Keratinocyte (primary cell): Measurements from ENCODE around the gene GHRH. TPM values are rescaled to one million over a fixed set of nuclear protein-coding genes. Genes with fewer than 3 reads are reported as not detected.

ENCODE experiments used
- DNase-seq: peaks from one replicate; pipeline ENCODE4 v3.0.0-alpha.2; 2011; ENCODE audit warnings: low read depth, missing footprints, low spot score
- FAIRE-seq: peaks from 2 replicates; lab custom pipeline; 2011; peaks lifted over from hg19 to GRCh38; lab: Jason Lieb, UNC
- H2AFZ ChIP-seq: 2 replicates; pipeline ENCODE4 v1.6.0; 2012; ENCODE audit warnings: low read length, control low read depth, inconsistent platforms; ENCODE audit not compliant: control insufficient read depth
- H3K27ac ChIP-seq: 2 replicates; pipeline ENCODE4 v1.5.1; 2011; ENCODE audit warnings: low read length; ENCODE audit not compliant: control insufficient read depth, insufficient read depth
- H3K27me3 ChIP-seq: 3 replicates; pipeline ENCODE4 v1.6.0; 2011; ENCODE audit warnings: low read length; ENCODE audit not compliant: control insufficient read depth, insufficient read depth; ENCODE audit errors: extremely low read depth
- H3K36me3 ChIP-seq, 2 experiments: 2 replicates in 1 of 2; 3 replicates in 1 of 2; pipeline ENCODE4 v1.5.1; 2011; ENCODE audit warnings: low read length in 2 of 2, mild to moderate bottlenecking in 1 of 2; ENCODE audit not compliant: control insufficient read depth in 2 of 2, insufficient read depth in 2 of 2; ENCODE audit errors: extremely low read depth in 1 of 2
- H3K4me1 ChIP-seq: 3 replicates; pipeline ENCODE4 v1.5.1; 2011; ENCODE audit warnings: low read length; ENCODE audit not compliant: control insufficient read depth, insufficient read depth; ENCODE audit errors: extremely low read depth
- H3K4me2 ChIP-seq: 3 replicates; pipeline ENCODE4 v1.6.0; 2011; ENCODE audit warnings: low read depth, low read length; ENCODE audit not compliant: control insufficient read depth, insufficient read depth; ENCODE audit errors: extremely low read depth
- H3K4me3 ChIP-seq, 3 experiments: fragments of 200-600 bp in 1 of 3; sonication (generic) in 1 of 3; 2 replicates in 2 of 3; 3 replicates in 1 of 3; pipeline ENCODE4 v1.5.1; 2011 to 2016; ENCODE audit warnings: low read length in 3 of 3, mild to moderate bottlenecking in 3 of 3, control low read depth in 2 of 3, inconsistent platforms in 1 of 3, low read depth in 1 of 3, mixed read lengths in 1 of 3, mixed run types in 1 of 3, moderate library complexity in 1 of 3; ENCODE audit not compliant: control insufficient read depth in 2 of 3, insufficient read depth in 2 of 3; ENCODE audit errors: extremely low read depth in 1 of 3
- H3K79me2 ChIP-seq: 2 replicates; pipeline ENCODE4 v1.6.0; 2012; ENCODE audit warnings: low read length; ENCODE audit not compliant: control insufficient read depth, insufficient read depth
- H3K9ac ChIP-seq: 3 replicates; pipeline ENCODE4 v1.6.0; 2011; ENCODE audit warnings: low read length; ENCODE audit not compliant: control insufficient read depth, insufficient read depth; ENCODE audit errors: extremely low read depth
- H3K9me1 ChIP-seq: 3 replicates; pipeline ENCODE4 v1.6.0; 2011; ENCODE audit warnings: low read length; ENCODE audit not compliant: control insufficient read depth, insufficient read depth; ENCODE audit errors: extremely low read depth
- H3K9me3 ChIP-seq: 2 replicates; pipeline ENCODE4 v1.5.1; 2012; ENCODE audit warnings: low read depth, low read length; ENCODE audit not compliant: control insufficient read depth
- H4K20me1 ChIP-seq: 3 replicates; pipeline ENCODE4 v1.6.0; 2011; ENCODE audit warnings: low read length; ENCODE audit not compliant: control insufficient read depth, insufficient read depth; ENCODE audit errors: extremely low read depth
- CTCF ChIP-seq, 3 experiments: IDR thresholded peaks in 1 of 3; conservative IDR thresholded peaks in 1 of 3; optimal IDR thresholded peaks in 1 of 3; 2 replicates in 2 of 3; 3 replicates in 1 of 3; pipeline versions ENCODE3 to v1.5.1; 2011; ENCODE audit warnings: low read length in 3 of 3, mild to moderate bottlenecking in 3 of 3, moderate library complexity in 2 of 3, control low read depth in 1 of 3, inconsistent platforms in 1 of 3; ENCODE audit not compliant: insufficient read depth in 2 of 3; ENCODE audit errors: extremely low read depth in 1 of 3
- EZH2 ChIP-seq: IDR thresholded peaks from one replicate; pipeline ENCODE4 v1.6.1; 2012; ENCODE audit warnings: inconsistent platforms, mild to moderate bottlenecking, low read length, moderate library complexity
- dilution Hi-C: fragments of 300-500 bp; cut with MboI; formaldehyde crosslinking; loops from one replicate; pipeline ENCODE4 v1.7.0; 2020; ENCODE audit warnings: low sequenced_read_pairs; ENCODE audit not compliant: extremely low pct_ligation_motif_present
- polyA plus RNA-seq, 5 experiments: library from polyadenylated mRNA; depleted of rRNA in 3 of 5; stranded (reverse) in 3 of 5; stranded (forward) in 1 of 5; unstranded in 1 of 5; fragments of >200 nt; gene quantifications; 1 replicate in 1 of 5; 2 replicates in 3 of 5; 3 replicates in 1 of 5; pipeline versions ENCODE4 v1.2.1 to v1.2.3, GENCODE V29; 2011 to 2012; ENCODE audit warnings: missing spikeins in 2 of 5, low read depth in 1 of 5, low replicate concordance in 1 of 5

The GHRH gene
- polyA plus RNA-seq, 1 donor (not counting 4 experiments of a cell fraction or from before 2014, with no cell fraction given), result not detected

DNA sequence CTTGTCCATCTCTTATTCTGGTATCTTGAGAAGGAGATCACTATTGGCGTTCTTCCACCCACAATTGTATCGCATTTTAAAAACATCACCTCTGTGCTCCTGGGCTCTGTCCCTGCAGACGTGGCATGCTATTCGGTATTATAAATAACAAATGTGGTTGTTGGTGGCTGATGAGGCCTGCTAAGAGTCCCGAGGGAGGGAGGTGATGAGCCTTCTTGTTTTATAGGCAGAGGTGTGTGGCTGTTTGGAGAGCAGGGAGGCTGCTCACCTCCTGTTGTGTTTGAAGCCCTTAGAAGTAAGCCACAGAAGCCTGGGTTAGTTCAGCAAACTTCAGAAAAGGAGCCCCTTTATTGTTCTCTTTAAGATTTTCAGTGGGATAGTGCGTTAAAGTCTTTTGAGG, 43.5 kb upstream of the GHRH start:
- no peak for FAIRE-seq
- Histone ChIP-seq H3K4me1 (no peaks in the 10 kb centered on the region), H3K9me3 (no peaks in the 10 kb centered on the region), H3K4me3 (no peak overlapping the region), H3K36me3 (peaks cover 21 to 24% of the 10 kb centered on the region in 2 experiments), H3K4me2 (no peak overlapping the region), H3K27ac (no peak overlapping the region), H3K27me3 (no peaks in the 10 kb centered on the region), H3K79me2 (peaks cover 13% of the 10 kb centered on the region), H3K9ac (no peak overlapping the region), H2AFZ (no peak overlapping the region), H3K9me1 (peaks cover under 1% of the 10 kb centered on the region), H4K20me1 (no peaks in the 10 kb centered on the region)
- DNase-seq, result no peak
- TF ChIP-seq EZH2 (no peak), CTCF (optimal IDR thresholded peaks at IDR 0.05 in 1 of 3, IDR thresholded peaks at IDR 0.05 in 1 of 3, conservative IDR thresholded peaks at IDR 0.05 in 1 of 3; ENCODE audit: extremely low read depth in 1 of 3, insufficient read depth in 2 of 3, low read length in 3 of 3) (no peak)
- dilution Hi-C loops, result no loop called here

GRCh38 chr20:37303637-37304036, 42.0 kb upstream of the GHRH start:
- Histone ChIP-seq H3K36me3 (peaks cover 26 to 28% of the 10 kb centered on the region in 2 experiments), H3K9me1 (peaks cover 6% of the 10 kb centered on the region), H3K27ac (no peak overlapping the region), H3K4me3 (no peak overlapping the region), H3K4me2 (no peak overlapping the region), H4K20me1 (no peaks in the 10 kb centered on the region), H3K4me1 (peaks cover 6% of the 10 kb centered on the region), H3K9ac (no peak overlapping the region), H3K27me3 (no peaks in the 10 kb centered on the region), H2AFZ (no peak overlapping the region), H3K9me3 (no peaks in the 10 kb centered on the region), H3K79me2 (peaks cover 21% of the 10 kb centered on the region)
- DNase-seq (no peak), FAIRE-seq (no peak)
- TF ChIP-seq EZH2, result no peak
- TF ChIP-seq CTCF (optimal IDR thresholded peaks at IDR 0.05 in 1 of 3, IDR thresholded peaks at IDR 0.05 in 1 of 3, conservative IDR thresholded peaks at IDR 0.05 in 1 of 3; ENCODE audit: extremely low read depth in 1 of 3, insufficient read depth in 2 of 3, low read length in 3 of 3), result no peak
- dilution Hi-C loops, result no loop called here
